Large intestine (tissue), 3 donors: Measurements from ENCODE around the gene FCN1. TPM values are rescaled to one million over a fixed set of nuclear protein-coding genes. Genes with fewer than 3 reads are reported as not detected.

Source experiments
- DNase-seq, 2 donors: peaks; one replicate each; pipeline versions ENCODE4 v3.0.0 to v3.0.0-alpha.2; 2013
- H3K27ac ChIP-seq: one replicate; pipeline ENCODE4 v1.5.1; 2013; ENCODE audit warnings: low read length
- H3K27me3 ChIP-seq: 2 replicates; pipeline ENCODE4 v1.6.1; 2013; ENCODE audit warnings: low read length; ENCODE audit not compliant: control insufficient read depth, insufficient read depth
- H3K36me3 ChIP-seq: 2 replicates; pipeline ENCODE4 v1.6.1; 2013; ENCODE audit warnings: low read length; ENCODE audit not compliant: control insufficient read depth, insufficient read depth
- H3K4me1 ChIP-seq: one replicate; pipeline ENCODE4 v1.6.1; 2013; ENCODE audit warnings: low read length; ENCODE audit not compliant: control insufficient read depth, insufficient read depth
- H3K4me3 ChIP-seq: one replicate; pipeline ENCODE4 v1.5.1; 2013; ENCODE audit warnings: low read length
- H3K9me3 ChIP-seq: one replicate; pipeline ENCODE4 v1.6.1; 2013; ENCODE audit warnings: mild to moderate bottlenecking, low read depth, low read length, moderate library complexity; ENCODE audit not compliant: control insufficient read depth
- WGBS: methylation state at CpG from one replicate; pipeline ENCODE4 v1.1.5; 2013; ENCODE audit warnings: low lambda C conversion rate; ENCODE audit not compliant: insufficient coverage; 5-methylcytosine and 5-hydroxymethylcytosine counted together
- polyA plus RNA-seq: library from polyadenylated mRNA; unstranded; fragments of 120-200 nt; gene quantifications from one replicate; pipeline ENCODE4 v1.2.1, GENCODE V29; 2013

The FCN1 gene
- polyA plus RNA-seq, 1 donor, result 0.55 TPM

GRCh38 chr9:134896834-134897583 lies 20.7 kb downstream of the FCN1 start:
- 67% methylated on average over 1 of the region's 14 CpGs for WGBS
- Histone ChIP-seq H3K36me3 (no peaks in the 10 kb centered on the region), H3K27ac (no peak overlapping the region), H3K27me3 (no peaks in the 10 kb centered on the region), H3K4me1 (no peaks in the 10 kb centered on the region), H3K9me3 (no peaks in the 10 kb centered on the region), H3K4me3 (no peak overlapping the region)
- no peak for DNase-seq

DNA sequence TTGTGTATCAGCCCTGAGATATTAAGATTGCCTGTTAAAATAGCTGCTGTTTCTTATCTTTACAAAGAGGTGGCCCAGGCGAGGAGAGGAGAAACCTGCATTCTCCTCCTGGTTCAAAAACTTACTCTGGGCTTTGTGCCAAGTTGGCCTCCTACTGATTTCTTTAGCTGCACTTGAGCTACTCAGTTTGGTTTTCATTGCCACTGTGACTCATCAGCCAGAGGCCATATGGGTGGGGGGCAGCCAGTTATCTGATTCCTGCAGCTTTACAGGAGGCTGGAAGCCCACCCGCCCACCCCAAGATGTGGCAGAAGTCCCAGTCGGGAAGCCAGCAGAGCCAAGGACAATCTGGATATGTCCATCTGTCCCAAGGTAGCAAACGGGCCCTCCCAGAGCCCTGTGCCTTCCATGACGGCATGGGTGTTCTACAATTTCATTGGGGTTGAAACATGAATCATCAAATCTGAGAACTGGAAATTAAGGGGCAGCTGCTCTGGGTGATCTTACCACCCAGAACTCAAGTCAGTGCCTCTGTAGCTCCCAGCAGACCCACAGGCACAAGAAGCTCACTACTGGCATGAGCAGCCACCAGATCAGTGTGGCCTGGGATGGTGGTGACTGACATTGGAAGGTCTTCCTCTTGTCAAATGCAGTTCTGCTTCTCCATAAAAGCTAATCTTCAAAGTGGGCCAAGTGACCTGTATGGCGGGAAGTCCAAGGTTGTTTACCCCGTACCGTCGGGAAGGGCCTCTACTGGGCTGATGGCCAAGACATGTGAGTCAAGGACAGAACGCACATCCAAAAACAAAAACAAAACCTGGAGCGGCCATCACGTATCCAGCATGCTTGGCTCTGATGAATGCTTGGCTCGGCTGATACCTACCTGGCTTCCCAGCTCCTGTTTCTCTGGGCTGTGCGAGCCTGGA lies 21.5 kb downstream of the FCN1 start:
- H3K9me3 ChIP-seq, result no peaks in the 10 kb centered on the region
- no peaks in the 10 kb centered on the region for H3K27me3 ChIP-seq
- WGBS, result 100% methylated on average over 1 of the region's 14 CpGs
- no peak overlapping the region for H3K4me3 ChIP-seq
- no peak overlapping the region for H3K27ac ChIP-seq
- DNase-seq, result peak; percentile 15 to 23
- no peaks in the 10 kb centered on the region for H3K4me1 ChIP-seq
- H3K36me3 ChIP-seq, result no peaks in the 10 kb centered on the region

DNA sequence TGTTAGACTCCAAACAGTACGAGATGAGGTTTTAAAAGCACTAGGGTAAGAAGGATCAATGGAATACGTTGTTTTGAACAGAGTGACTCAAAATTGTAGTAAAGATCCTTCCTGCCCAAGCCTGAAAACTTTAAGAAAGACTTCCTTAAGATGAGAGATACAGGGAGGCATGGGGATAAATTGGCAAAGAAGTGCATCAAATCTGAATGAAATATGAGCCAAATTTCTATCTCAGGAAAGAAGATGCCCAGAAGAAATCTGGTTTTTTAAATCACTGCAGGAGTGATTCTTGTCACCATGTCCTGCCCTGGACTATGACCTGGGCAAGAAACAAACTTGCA lies 22.2 kb downstream of the FCN1 start:
- no peaks in the 10 kb centered on the region for H3K9me3 ChIP-seq
- H3K4me1 ChIP-seq, result no peaks in the 10 kb centered on the region
- no peak for DNase-seq
- H3K4me3 ChIP-seq, result no peak overlapping the region
- H3K27ac ChIP-seq, result no peak overlapping the region
- 66% methylated on average over 2 of the region's 2 CpGs for WGBS
- H3K27me3 ChIP-seq, result no peaks in the 10 kb centered on the region
- no peaks in the 10 kb centered on the region for H3K36me3 ChIP-seq

DNA sequence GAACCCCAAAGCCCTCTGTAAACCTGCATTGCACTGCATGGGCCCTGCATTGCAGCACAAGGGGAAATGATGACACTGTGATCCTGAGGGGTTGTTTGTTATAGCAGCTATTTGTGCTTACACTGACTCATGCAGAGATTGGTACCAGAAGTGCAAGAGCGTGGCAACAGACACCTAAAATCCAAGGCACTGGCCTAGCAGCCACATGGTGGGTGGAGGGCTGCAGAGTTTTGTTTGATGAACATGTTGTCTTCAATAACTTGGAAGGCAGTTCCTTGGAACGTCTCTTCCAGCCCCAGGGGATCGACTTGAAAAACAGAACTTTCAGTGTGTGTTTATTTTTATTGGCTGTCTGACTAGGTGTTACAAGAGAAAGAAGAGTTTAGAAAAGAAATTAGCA lies 22.6 kb downstream of the FCN1 start:
- H3K4me3 ChIP-seq, result no peak overlapping the region
- 75% methylated on average over 2 of the region's 3 CpGs for WGBS
- H3K36me3 ChIP-seq, result no peaks in the 10 kb centered on the region
- no peak overlapping the region for H3K27ac ChIP-seq
- no peaks in the 10 kb centered on the region for H3K4me1 ChIP-seq
- no peak for DNase-seq
- H3K27me3 ChIP-seq, result no peaks in the 10 kb centered on the region
- H3K9me3 ChIP-seq, result no peaks in the 10 kb centered on the region

DNA sequence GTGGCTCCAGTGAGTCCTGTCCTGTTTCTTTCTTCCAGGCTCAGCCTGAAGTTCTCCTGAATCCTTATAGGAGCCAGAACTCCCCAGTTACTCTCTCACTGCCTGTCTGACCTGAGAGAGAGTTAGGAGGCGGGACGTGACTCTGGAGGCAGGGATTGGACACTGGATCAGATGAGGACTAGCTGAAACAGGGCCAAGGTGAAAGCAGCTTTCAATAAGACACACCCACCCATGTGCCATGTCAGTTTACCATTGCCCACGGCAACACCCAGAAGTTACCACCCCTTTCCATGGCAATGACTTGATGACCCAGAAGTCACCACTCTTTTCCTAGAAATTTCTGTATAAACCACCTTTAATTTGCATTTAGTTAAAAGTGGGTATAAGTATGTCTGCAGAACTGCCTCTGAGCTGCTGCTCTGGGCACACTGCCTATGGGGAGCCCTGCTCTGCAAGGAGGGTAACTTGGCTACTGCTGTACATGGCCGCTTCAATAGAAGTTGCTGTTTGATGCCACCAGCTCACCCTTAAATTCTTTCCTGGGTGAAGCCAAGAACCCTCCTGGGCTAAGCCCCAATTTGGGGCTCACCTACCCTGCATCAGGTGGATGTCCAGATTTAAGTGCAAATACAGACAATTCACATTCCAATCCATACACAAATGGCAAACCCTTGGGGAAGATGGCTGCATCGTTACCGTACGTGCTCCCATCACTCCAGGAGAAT lies 23.4 kb downstream of the FCN1 start:
- no peak for DNase-seq
- Histone ChIP-seq H3K27ac (no peak overlapping the region), H3K27me3 (no peaks in the 10 kb centered on the region), H3K9me3 (no peaks in the 10 kb centered on the region), H3K36me3 (no peaks in the 10 kb centered on the region), H3K4me1 (no peaks in the 10 kb centered on the region), H3K4me3 (no peak overlapping the region)
- no CpG with 5 or more reads among the region's 7 CpGs for WGBS

GRCh38 chr9:134892820-134893420 lies 24.8 kb downstream of the FCN1 start:
- DNase-seq, result no peak

DNA sequence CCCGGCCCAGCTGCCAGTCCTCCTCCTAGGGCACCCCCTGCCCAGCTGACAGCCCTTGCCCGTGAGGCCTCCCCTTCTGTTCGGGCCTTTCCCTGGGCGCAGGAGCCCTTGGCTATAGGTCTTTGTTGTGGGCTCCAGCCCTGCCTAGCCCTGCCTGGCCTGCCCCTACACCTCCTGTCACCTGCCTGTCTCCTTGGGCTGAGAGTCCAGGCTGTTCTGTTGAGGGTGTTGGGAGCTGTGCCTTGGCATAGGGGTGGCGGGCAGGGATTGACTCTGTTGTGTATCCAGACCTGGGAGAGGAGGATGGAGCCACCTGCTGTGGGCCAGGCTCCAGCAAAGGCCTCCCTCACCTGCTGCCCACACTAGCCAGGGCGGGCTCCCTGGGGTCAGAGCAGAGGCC lies 25.5 kb downstream of the FCN1 start:
- peaks cover 4% of the 10 kb centered on the region for H3K27me3 ChIP-seq
- no peak overlapping the region for H3K27ac ChIP-seq
- WGBS, result no CpG with 5 or more reads among the region's 6 CpGs
- H3K36me3 ChIP-seq, result no peaks in the 10 kb centered on the region
- no peaks in the 10 kb centered on the region for H3K4me1 ChIP-seq
- no peak overlapping the region for H3K4me3 ChIP-seq
- no peak for DNase-seq
- H3K9me3 ChIP-seq, result no peaks in the 10 kb centered on the region

More at GRCh38 chr9:134892820-134893420, 24.8 kb downstream of the FCN1 start:
- no CpG with 5 or more reads among the region's 7 CpGs for WGBS
- Histone ChIP-seq H3K27me3 (peaks cover 3% of the 10 kb centered on the region), H3K9me3 (no peaks in the 10 kb centered on the region), H3K4me3 (no peak overlapping the region), H3K36me3 (no peaks in the 10 kb centered on the region), H3K27ac (no peak overlapping the region), H3K4me1 (no peaks in the 10 kb centered on the region)

DNA sequence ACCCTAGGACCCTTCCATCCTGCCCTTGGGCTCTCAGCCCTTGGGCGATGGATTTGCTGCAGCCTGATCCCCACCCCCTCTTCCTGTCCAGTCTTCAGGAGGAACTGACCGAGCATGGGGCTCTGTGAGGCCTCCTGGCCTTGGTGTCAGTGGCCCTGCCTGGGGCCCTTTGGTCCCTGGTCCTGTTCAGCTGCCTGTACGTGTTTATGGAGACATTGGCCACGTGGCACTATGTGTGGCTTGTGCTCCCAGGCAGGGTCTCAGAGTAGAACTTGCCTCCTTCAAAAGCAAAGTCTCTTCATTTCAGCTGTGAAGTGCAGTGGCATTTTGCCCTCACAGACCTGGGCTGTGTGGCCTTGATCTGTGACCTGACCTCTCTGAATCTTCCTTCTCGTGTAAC lies 26.0 kb downstream of the FCN1 start:
- H3K36me3 ChIP-seq, result no peaks in the 10 kb centered on the region
- DNase-seq, result no peak
- WGBS, result 67% methylated on average over 1 of the region's 5 CpGs
- no peak overlapping the region for H3K4me3 ChIP-seq
- no peak overlapping the region for H3K27ac ChIP-seq
- no peaks in the 10 kb centered on the region for H3K4me1 ChIP-seq
- no peaks in the 10 kb centered on the region for H3K9me3 ChIP-seq
- H3K27me3 ChIP-seq, result peaks cover 4% of the 10 kb centered on the region

DNA sequence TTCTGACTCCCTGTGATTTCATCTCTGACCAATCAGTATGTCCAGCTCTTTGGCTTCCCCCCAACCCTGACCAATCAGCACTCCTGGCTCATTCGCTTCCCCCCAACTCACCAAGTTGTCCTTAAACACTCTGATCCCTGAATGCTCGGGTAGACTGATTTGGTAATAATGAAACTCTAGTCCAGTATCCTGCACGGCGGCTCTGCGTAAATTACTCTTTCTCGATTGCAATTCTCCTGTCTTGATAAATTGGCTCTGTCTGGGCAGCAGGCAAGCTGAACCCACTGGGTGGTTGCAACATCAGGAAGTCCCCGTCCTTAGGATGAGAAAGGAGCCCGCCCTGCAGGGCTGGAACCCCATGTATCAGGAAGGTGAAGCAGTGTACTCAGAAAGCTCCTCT lies 26.7 kb downstream of the FCN1 start:
- Histone ChIP-seq H3K27ac (no peak overlapping the region), H3K36me3 (no peaks in the 10 kb centered on the region), H3K4me1 (no peaks in the 10 kb centered on the region), H3K9me3 (no peaks in the 10 kb centered on the region), H3K27me3 (peaks cover 4% of the 10 kb centered on the region), H3K4me3 (no peak overlapping the region)
- WGBS, result no CpG with 5 or more reads among the region's 8 CpGs
- no peak for DNase-seq

DNA sequence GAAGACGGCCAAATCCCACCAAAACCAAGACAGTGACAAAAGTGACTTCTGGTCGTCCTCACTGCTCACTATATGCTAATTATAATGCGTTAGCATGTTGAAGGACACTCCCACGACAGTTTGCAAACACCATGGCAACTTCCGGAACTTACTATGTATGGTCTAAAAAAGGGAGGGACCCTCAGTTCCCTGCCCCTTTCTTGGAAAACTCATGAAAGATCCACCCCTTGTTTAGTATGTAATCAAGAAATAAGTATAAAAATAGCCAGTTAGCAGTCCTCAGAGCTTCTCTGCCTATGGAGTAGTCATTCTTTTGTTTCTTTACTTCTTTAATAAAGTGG lies 27.6 kb downstream of the FCN1 start:
- no peaks in the 10 kb centered on the region for H3K36me3 ChIP-seq
- H3K27me3 ChIP-seq, result peaks cover 4% of the 10 kb centered on the region

More for the DNA sequence above, 27.6 kb downstream of the FCN1 start:
- no peak for DNase-seq
- H3K4me3 ChIP-seq, result no peak overlapping the region
- WGBS, result no CpG with 5 or more reads among the region's 5 CpGs
- H3K4me1 ChIP-seq, result no peaks in the 10 kb centered on the region
- H3K9me3 ChIP-seq, result no peaks in the 10 kb centered on the region
- no peak overlapping the region for H3K27ac ChIP-seq
